SHP77 treated with DMSO at 0.1 percent for 48 hours (cell line): ENCODE results near the gene GNGT1.

Experiments used
- DNase-seq: peaks from one replicate; lab custom pipeline; 2025; lab: John Stamatoyannopoulos, UW

GNGT1 gene

GRCh38 chr7:93906267-93906666 lies at the start of gene GNGT1:
GNGT1 (plus strand) TSS chr7:93906567; CDS start chr7:93906747, 180 bp downstream.
- DNase-seq: no peak

GRCh38 chr7:93858857-93859256 lies 47.5 kb upstream of the GNGT1 start:
- no peak for DNase-seq

- DNase-seq: no peak
Measured at GRCh38 chr7:93860261-93860660, 46.1 kb upstream of the GNGT1 start.

DNA sequence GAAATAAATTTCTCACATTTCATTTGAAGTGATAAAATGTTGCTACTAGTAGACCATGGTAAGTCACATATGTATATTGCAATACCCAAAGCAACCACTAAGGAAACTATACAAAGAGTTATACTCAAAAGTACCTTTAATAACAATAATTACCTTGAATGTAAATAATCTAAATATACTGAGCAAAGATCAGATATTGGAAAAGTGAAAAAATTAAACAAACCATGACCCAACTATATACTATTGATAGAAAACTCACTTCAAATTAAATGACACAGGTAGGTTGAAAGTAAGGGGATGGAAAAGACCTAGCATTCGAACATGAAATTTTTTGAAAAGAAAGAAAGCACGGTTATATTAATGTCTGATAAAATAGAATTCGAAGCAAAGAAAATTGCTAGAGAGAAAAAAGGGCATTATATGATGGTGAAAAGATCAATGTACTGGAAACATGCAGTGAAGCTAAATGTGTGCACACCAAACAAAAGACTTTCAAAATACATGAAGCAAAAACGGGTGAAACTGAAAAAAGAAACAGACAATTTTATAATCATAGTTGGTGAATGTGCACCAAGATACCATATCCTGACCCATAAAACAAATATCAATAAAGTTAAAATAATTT lies 44.9 kb upstream of the GNGT1 start:
- DNase-seq: no peak

- no peak for DNase-seq
Measured at GRCh38 chr7:93862651-93863050, 43.7 kb upstream of the GNGT1 start.

- no peak for DNase-seq
Measured at GRCh38 chr7:93866886-93867285, 39.5 kb upstream of the GNGT1 start.

DNA sequence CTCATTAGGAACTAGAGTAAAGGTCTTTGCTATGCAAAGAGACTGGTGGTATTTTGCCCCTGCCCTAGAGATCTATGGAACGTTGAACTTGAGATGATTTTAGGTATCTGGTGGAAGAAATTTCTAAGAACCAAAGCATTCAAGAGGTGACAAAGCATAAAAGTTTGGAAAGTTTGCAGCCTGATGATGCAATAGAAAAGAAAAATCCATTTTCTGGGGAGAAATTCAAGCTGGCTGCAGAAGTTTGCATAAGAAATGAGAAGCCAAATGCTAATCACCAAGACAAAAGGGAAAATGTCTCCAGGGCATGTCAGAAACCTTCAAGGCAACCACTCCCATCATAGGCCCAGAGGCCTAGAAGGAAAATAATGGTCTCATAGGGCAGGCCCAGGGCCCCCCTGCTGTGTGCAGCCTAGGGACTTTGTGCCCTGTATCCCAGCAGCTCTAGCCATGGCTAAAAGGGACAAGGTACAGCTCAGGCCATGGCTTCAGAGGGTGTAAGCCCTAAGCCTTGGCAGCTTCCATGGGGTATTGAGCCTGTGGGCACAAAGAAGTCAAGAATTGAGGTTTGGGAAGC lies 32.3 kb upstream of the GNGT1 start:
- no peak for DNase-seq

DNA sequence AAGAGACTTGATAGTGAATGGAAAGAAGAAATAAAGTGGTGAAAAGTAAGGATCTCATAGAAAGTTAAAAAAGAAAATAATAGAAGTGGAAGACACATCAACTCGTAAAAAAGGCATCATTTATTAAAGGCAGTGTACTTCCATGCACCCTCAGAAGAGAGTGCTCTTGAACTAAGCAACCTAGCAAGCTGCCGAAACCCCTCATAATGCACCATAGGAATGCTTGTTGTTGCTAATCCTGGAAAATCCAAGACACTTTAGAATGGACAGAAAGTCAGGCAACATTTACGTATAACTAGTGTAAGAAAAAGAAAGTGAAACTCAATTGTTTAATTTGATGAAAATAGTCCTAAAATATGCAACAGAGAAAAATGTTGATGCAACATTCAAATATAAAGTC lies 28.6 kb upstream of the GNGT1 start:
- no peak for DNase-seq

DNA sequence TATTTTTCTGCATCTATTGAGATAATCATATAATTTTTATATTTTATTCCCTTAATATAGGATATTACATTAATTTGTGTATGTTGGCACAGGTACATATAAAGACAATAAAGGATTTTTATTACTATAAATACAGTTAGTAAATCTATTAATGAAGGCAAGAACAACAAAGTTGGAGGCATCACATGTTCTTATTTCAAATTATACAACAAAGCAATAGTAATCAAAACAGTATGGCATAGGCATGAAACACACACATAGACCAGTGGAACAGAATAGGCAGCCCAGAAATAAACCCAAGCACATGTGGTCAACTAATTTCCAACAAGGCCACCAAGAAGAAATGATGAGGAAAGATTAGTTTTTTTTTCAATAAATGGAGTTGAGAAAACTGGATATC lies 27.0 kb upstream of the GNGT1 start:
- no peak for DNase-seq

DNA sequence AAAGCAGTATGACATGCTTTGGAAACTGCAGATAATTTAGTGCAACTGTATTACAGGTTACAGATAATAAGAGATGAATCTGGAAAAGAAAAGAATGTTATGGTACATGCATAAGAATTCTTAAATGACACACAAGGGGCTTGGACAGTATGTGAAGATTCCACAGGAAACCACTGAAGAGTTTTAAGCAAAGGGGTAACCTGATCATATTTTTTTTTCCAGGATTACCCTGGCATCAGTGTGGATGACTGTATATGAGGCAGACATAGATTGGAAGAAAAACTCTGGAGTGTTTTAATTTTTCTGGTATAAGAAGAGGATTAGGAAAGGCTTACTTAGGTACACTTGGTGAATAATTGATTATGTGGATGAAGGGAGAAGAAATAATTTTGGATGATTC lies 23.9 kb upstream of the GNGT1 start:
- DNase-seq: no peak

DNA sequence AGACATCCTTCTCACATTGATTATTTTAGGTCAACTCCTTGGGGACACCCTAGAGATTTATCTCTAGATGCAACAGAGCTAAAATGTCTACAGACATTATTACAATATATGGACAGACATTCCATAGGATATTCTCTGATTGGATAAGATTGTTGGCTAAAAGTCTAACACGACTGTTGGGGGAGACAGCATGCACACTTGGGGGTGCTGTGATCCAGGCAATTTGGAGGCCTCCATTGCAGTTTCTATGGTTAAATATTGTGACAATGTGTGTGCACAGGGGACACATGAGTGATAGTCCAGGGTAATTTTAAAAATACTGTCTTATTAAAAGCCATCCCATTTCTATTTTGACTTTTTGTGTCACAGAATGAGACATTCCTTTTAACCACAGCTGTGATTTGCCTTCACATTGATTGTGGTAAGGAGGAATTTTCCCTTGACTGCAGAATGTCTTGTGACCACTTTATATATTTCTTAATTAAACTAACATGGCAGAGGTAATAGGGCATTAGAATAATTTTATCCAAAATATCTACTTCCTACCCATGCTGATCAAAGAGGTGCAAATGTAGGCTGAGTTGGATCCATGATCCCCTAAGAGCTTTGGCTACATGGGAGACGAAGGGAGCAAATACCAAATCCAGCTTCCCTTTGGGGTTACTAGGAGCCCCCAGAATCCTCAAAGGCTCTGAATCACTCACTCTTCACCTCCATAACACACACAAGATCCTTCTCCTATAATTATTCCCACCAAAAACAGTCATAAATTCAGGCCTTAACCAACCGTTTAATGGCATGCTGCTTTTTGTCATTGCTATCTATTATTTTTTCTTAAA lies 23.1 kb upstream of the GNGT1 start:
- no peak for DNase-seq

GRCh38 chr7:93883917-93884345 lies 22.4 kb upstream of the GNGT1 start:
- no peak for DNase-seq

DNA sequence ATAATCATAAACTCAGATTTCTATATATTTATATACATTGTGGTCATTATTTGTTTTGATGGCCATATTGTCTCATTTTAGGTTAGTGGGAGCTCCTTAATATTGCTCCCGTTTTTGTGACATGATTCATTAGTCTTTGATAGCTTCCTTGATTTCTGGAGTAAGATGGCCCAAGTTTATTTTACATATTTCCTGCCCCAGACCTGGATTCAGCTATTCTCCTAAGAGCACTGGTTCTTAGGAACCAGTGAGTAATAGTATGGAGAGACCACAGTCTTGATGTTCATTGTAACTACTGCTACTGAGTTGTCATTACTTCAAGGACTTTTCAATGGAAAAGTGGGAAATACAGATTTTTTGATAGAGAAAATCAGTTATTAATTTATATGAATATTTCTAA lies 21.8 kb upstream of the GNGT1 start:
- DNase-seq: no peak

GRCh38 chr7:93889261-93889660 lies 17.1 kb upstream of the GNGT1 start:
- DNase-seq: no peak

DNA sequence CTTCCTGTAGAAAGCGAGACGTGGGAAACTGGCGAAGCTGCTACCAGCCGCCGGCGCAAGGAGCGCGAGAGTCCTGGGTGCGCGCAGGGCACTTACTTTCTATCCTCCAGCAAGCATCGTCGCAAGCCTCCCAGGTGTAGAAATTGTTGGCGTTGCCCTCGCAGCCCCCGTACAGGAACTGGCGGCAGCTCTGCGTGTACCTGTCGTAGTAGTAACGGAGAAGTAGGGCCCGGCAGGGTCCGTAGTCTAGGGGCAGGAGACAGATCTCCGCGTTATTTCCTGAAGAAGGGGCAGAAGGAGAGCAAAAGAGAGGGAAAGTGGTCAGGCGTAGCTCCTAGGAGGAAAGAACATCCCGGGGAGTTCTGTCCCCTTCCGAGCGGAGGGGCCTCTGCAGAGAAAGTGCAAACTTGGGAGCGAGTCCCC lies 16.3 kb upstream of the GNGT1 start:
- DNase-seq: no peak

GRCh38 chr7:93890464-93891068 lies 15.8 kb upstream of the GNGT1 start, which contains the start of gene TFPI2:
TFPI2 (minus strand) TSS chr7:93890753; CDS start chr7:93890678, 75 bp downstream.
- no peak for DNase-seq

GRCh38 chr7:93894426-93894825 lies 11.9 kb upstream of the GNGT1 start:
- no peak for DNase-seq

DNA sequence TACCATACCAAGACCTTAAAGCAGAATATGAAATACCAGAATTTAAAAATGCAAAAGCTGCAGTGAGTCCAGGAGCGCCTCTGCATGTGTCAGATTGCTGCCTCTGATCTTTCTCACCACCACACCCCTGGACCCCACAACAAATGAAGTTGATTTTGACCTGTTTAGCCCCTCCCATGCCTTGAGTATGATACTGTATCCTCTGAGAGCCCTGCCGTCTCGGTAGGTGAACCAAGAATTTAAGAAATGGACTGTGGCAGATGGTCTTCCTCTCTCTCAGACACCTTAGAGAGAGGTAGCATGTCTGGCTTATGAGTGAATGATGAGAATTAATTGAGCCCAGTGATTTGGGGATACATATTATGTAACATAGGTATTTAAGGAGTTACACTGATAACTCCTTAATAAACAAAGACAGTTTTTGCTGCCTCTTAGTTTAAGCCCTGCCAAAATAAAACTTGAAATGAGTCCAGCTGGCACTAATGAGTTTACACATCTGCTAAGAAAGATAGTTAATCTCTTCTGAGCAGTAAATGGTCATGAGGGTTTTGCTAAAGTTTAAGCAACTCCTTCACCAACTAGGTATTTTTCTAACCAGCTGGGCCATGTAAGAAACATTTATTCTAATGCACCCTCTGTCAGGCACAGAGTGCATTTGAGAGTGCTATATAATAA lies 11.3 kb upstream of the GNGT1 start:
- DNase-seq: no peak

- no peak for DNase-seq
Measured at GRCh38 chr7:93895859-93896600, 10.3 kb upstream of the GNGT1 start.

- DNase-seq: no peak
Measured at GRCh38 chr7:93897680-93898079, 8.7 kb upstream of the GNGT1 start.

- peak; percentile 4 for DNase-seq
Measured at GRCh38 chr7:93902777-93903423, 3.5 kb upstream of the GNGT1 start.
